ENCODE data around the gene SMARCA1.
"Not testable (repeated sequence)": the region's sequence is repeated elsewhere in the genome, so short reads cannot be mapped to it uniquely, and the experiment has no call there.

Gene SMARCA1

DNA sequence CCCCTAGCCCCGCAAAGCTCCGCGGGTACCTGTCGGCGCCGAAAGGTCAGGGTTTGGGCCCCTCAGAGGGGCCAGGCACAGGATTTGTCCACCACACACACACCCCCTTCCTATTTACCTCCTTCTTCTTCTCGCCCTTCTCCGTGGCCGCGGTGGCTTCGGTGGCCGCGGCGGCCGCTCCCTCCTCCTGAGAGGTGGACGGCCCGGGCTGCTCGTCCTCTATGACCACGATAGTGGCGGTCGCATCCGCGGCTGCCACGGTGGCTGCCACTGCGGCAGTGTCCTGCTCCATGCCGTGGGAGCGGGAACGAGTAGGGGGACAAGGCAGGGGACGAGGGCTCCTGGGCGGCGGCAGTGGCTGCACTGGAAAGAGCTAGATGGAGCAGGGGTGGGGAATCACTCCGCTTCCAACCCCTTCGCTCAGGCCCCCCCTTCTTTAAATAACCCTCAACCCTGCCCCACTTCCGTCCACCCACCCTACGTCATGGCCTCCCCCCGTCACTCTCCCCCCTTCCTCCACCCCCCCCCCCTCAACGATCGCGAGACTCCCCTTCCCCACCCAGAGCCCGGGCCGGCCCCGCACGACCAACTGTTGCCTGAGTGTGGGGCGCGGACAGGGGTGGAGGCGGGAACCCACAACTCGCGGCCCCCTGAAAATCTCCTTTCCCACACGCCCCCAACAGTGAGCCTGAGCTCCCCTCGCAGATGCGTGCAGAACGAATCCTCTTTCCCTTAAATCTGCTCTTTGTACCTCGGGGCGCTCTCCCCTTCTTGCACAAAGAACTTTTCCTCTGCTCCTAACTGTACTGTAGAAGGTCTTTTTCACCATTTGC is at the start of gene SMARCA1:
SMARCA1 (minus strand) TSS at position 412 of the 833 bp plus-strand sequence; CDS start at position 292, 120 bp downstream.
- DNase-seq (ENCODE audit: low spot score in 2 of 2): peak in 1 of 2 donors; percentile 10
- H3K27ac Mint-ChIP-seq: no peak within 1 kb of the TSS

DNA sequence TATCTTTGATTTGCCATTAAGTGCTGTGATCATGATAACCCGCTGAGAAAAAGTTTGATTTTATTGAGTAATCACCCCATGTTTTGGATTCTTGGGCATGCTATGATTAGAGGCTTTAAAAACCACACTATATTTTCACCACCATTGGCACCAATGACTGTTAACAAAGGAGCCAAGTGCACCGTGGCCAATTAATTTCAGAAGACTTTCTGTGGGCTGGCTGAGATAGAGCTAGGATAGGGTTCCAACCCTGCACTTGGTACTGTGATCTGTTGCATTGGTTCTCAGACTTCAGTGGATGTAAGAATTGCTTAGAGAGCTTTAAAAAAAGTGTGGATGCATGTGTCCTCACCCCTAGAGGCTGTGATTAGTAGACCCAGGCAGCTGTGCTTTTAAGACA is 49.1 kb upstream of the SMARCA1 start:
- no peak overlapping the region for H3K27ac Mint-ChIP-seq
- no peak overlapping the region for H3K4me3 Mint-ChIP-seq
- H3K9me3 Mint-ChIP-seq: no peaks in the 10 kb centered on the region
- peaks cover 23% of the 10 kb centered on the region for H3K36me3 Mint-ChIP-seq
- H3K27me3 Mint-ChIP-seq: no peaks in the 10 kb centered on the region
- no peak for DNase-seq (ENCODE audit: low spot score in 2 of 2)
- H3K4me1 Mint-ChIP-seq: peaks cover 2% of the 10 kb centered on the region
- ATAC-seq (ENCODE audit: low read depth): no peak

More for the DNA sequence above, at the start of gene SMARCA1:
- Mint-ChIP-seq H3K27me3 (peaks cover 8% of the 10 kb centered on the region), H3K36me3 (no peaks in the 10 kb centered on the region), H3K4me1 (peaks cover 3% of the 10 kb centered on the region), H3K9me3 (no peaks in the 10 kb centered on the region), H3K4me3 (peak within 1 kb of the TSS; percentile 88)
- no peak for ATAC-seq (ENCODE audit: low read depth)

- DNase-seq (ENCODE audit: low spot score in 2 of 2) (no peak), ATAC-seq (ENCODE audit: low read depth) (no peak)
- peaks cover 19% of the 10 kb centered on the region for H3K36me3 Mint-ChIP-seq
- no peak overlapping the region for H3K27ac Mint-ChIP-seq
- no peaks in the 10 kb centered on the region for H3K27me3 Mint-ChIP-seq
- H3K9me3 Mint-ChIP-seq: no peaks in the 10 kb centered on the region
- H3K4me3 Mint-ChIP-seq: no peak overlapping the region
- peaks cover 9% of the 10 kb centered on the region for H3K4me1 Mint-ChIP-seq
These were observed 45.1 kb upstream of the SMARCA1 start for GRCh38 chrX:129568349-129568748.

GRCh38 chrX:129566073-129566472 is 42.8 kb upstream of the SMARCA1 start:
- H3K4me1 Mint-ChIP-seq: peaks cover 9% of the 10 kb centered on the region
- ATAC-seq (ENCODE audit: low read depth) (no peak), DNase-seq (ENCODE audit: low spot score in 2 of 2) (no peak)
- peaks cover 20% of the 10 kb centered on the region for H3K36me3 Mint-ChIP-seq
- H3K27me3 Mint-ChIP-seq: no peaks in the 10 kb centered on the region
- no peak overlapping the region for H3K4me3 Mint-ChIP-seq
- H3K9me3 Mint-ChIP-seq: no peaks in the 10 kb centered on the region
- peak overlapping the region; percentile 25 for H3K27ac Mint-ChIP-seq

GRCh38 chrX:129565046-129565650 is 41.9 kb upstream of the SMARCA1 start:
- DNase-seq (ENCODE audit: low spot score in 2 of 2): no peak
- H3K27me3 Mint-ChIP-seq: no peaks in the 10 kb centered on the region
- H3K9me3 Mint-ChIP-seq: no peaks in the 10 kb centered on the region
- peaks cover 9% of the 10 kb centered on the region for H3K4me1 Mint-ChIP-seq
- H3K27ac Mint-ChIP-seq: no peak overlapping the region
- H3K4me3 Mint-ChIP-seq: no peak overlapping the region
- H3K36me3 Mint-ChIP-seq: peaks cover 19% of the 10 kb centered on the region
- no peak for ATAC-seq (ENCODE audit: low read depth)

DNA sequence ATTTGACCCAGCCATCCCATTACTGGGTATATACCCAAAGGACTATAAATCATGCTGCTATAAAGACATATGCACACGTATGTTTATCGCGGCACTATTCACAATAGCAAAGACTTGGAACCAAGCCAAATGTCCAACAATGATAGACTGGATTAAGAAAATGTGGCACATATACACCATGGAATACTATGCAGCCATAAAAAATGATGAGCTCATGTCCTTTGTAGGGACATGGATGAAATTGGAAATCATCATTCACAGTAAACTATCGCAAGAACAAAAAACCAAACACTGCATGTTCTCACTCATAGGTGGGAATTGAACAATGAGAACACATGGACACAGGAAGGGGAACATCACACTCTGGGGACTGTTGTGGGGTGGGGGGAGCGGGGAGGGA is 41.1 kb upstream of the SMARCA1 start:
- not testable (repeated sequence) for H3K27ac Mint-ChIP-seq; ATAC-seq (ENCODE audit: low read depth)

DNA sequence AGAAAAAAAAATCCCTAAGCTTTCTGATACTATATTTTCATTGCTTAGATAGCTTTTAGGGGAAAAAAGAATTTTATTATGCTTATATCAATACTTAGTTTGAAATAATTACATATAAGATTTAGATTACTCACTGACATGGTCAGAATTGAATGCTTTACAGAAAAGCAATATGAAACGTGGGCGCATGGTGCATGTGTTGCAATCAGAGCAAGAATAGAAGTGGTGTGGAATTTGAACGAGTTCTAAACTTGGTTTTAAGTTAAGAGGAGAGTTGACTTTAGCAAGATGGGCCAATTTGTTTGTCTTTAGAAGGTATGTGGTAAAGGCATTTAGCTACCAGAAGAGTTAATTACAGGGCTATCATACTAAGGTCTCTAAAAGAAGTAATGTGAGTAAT is 38.2 kb upstream of the SMARCA1 start:
- no peak for DNase-seq (ENCODE audit: low spot score in 2 of 2)
- Mint-ChIP-seq H3K4me1 (peaks cover 11% of the 10 kb centered on the region), H3K27me3 (no peaks in the 10 kb centered on the region), H3K36me3 (peaks cover 13% of the 10 kb centered on the region), H3K27ac (no peak overlapping the region), H3K4me3 (no peak overlapping the region), H3K9me3 (no peaks in the 10 kb centered on the region)
- no peak for ATAC-seq (ENCODE audit: low read depth)

More for the DNA sequence above, 41.1 kb upstream of the SMARCA1 start:
- DNase-seq (ENCODE audit: low spot score in 2 of 2); H3K4me3 Mint-ChIP-seq; H3K9me3 Mint-ChIP-seq; H3K4me1 Mint-ChIP-seq; H3K27me3 Mint-ChIP-seq: not testable (repeated sequence)
- H3K36me3 Mint-ChIP-seq: peaks cover 20% of the 10 kb centered on the region

DNA sequence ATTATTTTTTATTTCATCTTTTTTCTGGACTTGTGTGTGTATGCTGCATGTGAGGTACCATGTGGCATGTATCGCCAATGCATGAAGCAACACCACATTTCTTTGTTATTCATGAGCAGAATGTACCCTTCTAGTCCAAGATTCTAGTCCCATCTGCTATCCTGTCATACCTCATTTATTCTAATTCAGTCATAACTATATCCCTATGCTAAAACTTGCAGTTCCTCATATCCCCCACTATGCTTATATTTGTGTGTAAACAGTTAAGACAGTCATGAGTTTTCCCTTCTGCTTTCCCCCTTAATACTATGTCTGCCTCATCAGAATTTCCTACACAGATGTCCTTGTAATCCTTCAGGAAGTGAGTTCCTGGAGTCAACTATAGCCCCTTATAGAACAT is 36.5 kb upstream of the SMARCA1 start:
- Mint-ChIP-seq H3K4me3 (no peak overlapping the region), H3K27ac (no peak overlapping the region), H3K27me3 (no peaks in the 10 kb centered on the region), H3K9me3 (no peaks in the 10 kb centered on the region), H3K4me1 (peaks cover 2% of the 10 kb centered on the region), H3K36me3 (peaks cover 9% of the 10 kb centered on the region)
- ATAC-seq (ENCODE audit: low read depth): no peak
- DNase-seq (ENCODE audit: low spot score in 2 of 2): no peak

DNA sequence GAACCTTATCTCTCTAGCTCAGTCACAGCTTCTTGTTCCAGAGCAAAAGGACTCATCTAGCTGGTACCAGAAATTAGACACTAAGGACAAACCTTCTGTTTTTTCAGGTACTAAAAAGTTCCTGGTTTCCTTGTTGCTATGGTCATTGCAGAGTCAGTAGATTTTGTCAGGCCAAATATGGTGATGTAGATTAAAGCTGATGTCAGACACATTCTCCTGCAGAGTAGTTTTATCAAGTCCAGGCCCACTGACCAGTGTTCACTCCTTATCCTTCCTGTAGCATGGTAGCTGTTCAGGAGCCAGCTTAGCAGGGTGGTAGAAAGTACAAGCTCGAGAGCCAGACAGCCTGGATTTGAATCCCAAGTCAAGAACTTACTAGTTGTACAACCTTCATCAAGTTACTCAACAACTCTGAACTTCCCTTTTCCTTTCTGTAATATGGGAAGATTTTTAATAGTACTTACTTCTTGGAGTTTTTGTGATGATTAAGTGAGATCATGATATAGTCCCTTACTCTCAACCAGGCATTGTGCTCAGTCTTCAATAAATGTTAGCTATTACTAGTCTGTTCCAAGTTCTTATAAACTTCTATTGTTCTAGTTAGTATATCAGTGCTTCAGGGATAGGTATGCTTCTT is 34.7 kb upstream of the SMARCA1 start:
- ATAC-seq (ENCODE audit: low read depth): no peak
- no peak overlapping the region for H3K27ac Mint-ChIP-seq
- no peaks in the 10 kb centered on the region for H3K27me3 Mint-ChIP-seq
- peaks cover 7% of the 10 kb centered on the region for H3K36me3 Mint-ChIP-seq
- no peaks in the 10 kb centered on the region for H3K9me3 Mint-ChIP-seq
- H3K4me3 Mint-ChIP-seq: no peak overlapping the region
- H3K4me1 Mint-ChIP-seq: peaks cover 2% of the 10 kb centered on the region
- DNase-seq (ENCODE audit: low spot score in 2 of 2): no peak

DNA sequence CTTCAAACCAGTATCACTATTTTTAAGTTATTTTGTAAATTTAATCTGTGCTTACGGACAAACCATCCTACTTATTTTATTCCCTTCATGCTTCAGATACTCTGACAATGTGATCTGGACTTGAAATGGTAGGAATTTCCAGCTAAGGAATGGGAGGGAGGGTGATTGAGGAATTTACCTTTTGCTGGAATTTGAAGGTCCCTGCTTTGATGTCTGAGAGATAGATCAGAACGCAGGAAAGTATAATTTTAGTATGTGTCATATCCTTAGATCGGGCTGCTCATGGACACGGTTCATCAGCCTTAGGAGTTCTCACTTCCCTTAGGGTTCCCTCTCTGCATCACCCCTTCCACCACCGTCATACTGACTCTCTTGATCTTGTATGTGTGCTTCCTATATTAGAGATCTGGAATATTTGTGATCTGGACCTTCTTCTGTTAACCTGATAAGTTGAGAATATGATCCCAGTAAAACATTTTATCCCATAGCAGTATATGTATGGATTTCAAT is 33.6 kb upstream of the SMARCA1 start:
- no peaks in the 10 kb centered on the region for H3K9me3 Mint-ChIP-seq
- no peak for DNase-seq (ENCODE audit: low spot score in 2 of 2)
- ATAC-seq (ENCODE audit: low read depth): peak; percentile 40
- H3K27ac Mint-ChIP-seq: peak overlapping the region; percentile 35
- H3K4me3 Mint-ChIP-seq: no peak overlapping the region
- no peaks in the 10 kb centered on the region for H3K27me3 Mint-ChIP-seq
- H3K4me1 Mint-ChIP-seq: peaks cover 5% of the 10 kb centered on the region
- H3K36me3 Mint-ChIP-seq: peaks cover 8% of the 10 kb centered on the region

DNA sequence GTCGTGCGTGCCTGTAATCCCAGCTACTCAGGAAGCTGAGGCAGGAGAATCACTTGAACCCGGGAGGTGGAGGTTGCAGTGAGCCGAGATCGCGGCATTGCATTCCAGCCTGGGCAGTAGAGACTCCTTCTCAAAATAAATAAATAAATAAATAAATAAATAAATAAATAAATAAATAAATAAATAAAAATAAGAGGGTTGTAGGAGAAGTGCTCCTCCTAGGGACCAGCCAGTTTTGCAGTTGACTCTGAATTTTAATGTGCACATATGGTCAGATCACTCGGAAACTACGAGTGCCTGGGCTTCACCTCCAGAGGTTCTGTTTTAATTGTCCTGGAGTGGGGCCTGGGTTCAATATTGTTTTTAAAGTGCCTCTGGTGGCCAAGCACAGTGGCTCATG is 31.5 kb upstream of the SMARCA1 start:
- not testable (repeated sequence) for ATAC-seq (ENCODE audit: low read depth); H3K36me3 Mint-ChIP-seq; H3K4me1 Mint-ChIP-seq; H3K4me3 Mint-ChIP-seq; H3K27me3 Mint-ChIP-seq; H3K9me3 Mint-ChIP-seq; DNase-seq (ENCODE audit: low spot score in 2 of 2); H3K27ac Mint-ChIP-seq

DNA sequence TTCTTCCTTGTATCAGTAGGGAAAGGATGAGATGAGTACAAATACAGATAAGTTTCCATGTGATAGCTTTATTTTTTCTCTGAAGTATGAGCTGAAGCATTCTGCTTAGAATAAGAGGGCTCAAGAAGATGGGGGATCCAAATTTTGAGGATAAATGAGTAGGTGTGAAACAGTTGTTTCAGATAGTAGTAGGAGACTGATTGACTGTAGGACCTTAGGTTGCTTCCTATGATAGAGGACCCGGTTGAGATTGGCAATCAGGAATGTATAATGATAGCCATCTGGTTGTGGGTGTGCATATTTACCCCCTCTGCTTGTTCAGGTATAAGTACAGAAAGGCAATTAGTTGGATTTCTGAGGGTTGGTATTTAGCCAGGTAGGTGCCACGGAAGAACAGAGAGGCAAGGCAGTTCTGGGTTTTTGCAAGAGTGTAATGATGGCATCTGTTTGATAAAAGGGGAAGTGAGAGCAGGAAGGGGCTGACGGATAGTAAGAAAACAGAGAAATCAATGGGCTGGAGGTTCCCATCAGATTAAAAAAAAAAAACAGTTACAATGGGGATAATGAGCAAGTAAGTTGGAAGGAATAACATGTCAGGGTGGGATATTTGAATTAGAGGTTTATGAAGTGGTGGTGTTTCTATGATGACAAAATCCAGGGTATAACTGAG is 30.5 kb upstream of the SMARCA1 start:
- peak in 1 of 2 donors; percentile 4 for DNase-seq (ENCODE audit: low spot score in 2 of 2)
- peak; percentile 98 for ATAC-seq (ENCODE audit: low read depth)
- peaks cover 7% of the 10 kb centered on the region for H3K36me3 Mint-ChIP-seq
- H3K27me3 Mint-ChIP-seq: no peaks in the 10 kb centered on the region
- no peak overlapping the region for H3K4me3 Mint-ChIP-seq
- peaks cover 7% of the 10 kb centered on the region for H3K4me1 Mint-ChIP-seq
- no peak overlapping the region for H3K27ac Mint-ChIP-seq
- H3K9me3 Mint-ChIP-seq: no peaks in the 10 kb centered on the region

GRCh38 chrX:129549124-129549523 is 25.8 kb upstream of the SMARCA1 start:
- Mint-ChIP-seq H3K4me3 (no peak overlapping the region), H3K36me3 (peaks cover 7% of the 10 kb centered on the region), H3K4me1 (peaks cover 8% of the 10 kb centered on the region), H3K27me3 (no peaks in the 10 kb centered on the region), H3K27ac (peak overlapping the region; percentile 20), H3K9me3 (no peaks in the 10 kb centered on the region)
- ATAC-seq (ENCODE audit: low read depth) (no peak), DNase-seq (ENCODE audit: low spot score in 2 of 2) (no peak)

DNA sequence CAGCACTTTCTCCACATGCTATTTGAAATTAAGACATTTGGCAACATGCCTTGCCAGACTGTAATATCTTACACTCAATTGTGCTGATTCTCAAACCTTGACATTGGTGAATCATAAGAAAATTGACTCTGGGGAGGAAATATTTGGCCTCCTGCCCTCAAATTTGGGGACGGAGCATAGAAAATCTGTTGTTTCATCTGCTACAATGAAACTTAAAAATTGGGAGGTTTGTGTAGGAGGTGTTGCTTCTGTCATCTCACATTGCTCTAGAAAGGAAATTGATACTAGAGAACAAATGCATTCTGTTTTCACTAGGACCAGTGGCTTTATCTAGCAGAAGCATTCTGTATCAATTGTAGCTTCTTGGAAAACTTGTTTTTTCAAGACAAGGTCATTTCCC is 22.1 kb upstream of the SMARCA1 start:
- H3K27ac Mint-ChIP-seq: no peak overlapping the region
- H3K36me3 Mint-ChIP-seq: peaks cover 3% of the 10 kb centered on the region
- DNase-seq (ENCODE audit: low spot score in 2 of 2) (no peak), ATAC-seq (ENCODE audit: low read depth) (no peak)
- no peak overlapping the region for H3K4me3 Mint-ChIP-seq
- H3K4me1 Mint-ChIP-seq: peaks cover 6% of the 10 kb centered on the region
- no peaks in the 10 kb centered on the region for H3K9me3 Mint-ChIP-seq
- H3K27me3 Mint-ChIP-seq: no peaks in the 10 kb centered on the region
